Lower leg skin (tissue), 3 donors: ENCODE data around the gene SYCP2.

Source experiments
- POLR2A ChIP-seq, 2 donors: fragments of 450-650 bp; IDR thresholded peaks; one replicate each; pipeline ENCODE4 v1.6.1; 2016 to 2017; ENCODE audit warnings: antibody characterized with exemption in 2 of 2, mild to moderate bottlenecking in 1 of 2, moderate library complexity in 1 of 2
- TF ChIP-seq, protein P1 (sequence below), 3 donors: fragments of 450-650 bp; IDR thresholded peaks; one replicate each; pipeline ENCODE4 v1.5.1; 2016; ENCODE audit warnings: antibody characterized with exemption in 3 of 3, mild to moderate bottlenecking in 3 of 3, moderate library complexity in 2 of 3

DNA sequence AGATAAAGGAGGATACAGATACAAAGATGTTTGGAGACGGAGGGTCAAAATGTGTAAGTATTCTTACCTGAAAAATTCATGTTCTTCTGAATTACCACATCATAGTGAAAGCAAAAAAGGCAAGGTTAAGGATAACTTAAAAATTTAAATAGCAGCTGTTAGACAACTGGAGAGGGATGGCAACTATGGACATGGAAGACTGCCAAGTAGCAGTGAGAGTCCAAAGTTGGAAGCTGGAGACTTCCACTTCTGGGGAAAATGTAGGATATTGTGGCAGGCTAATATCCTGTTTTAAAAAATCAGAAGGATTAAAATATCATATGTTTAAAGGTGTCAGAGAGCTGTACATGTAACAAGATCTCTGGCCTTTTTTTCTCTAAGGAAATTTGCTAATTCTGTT lies 29.8 kb downstream of the SYCP2 start:
- no peak for TF ChIP-seq POLR2A (IDR thresholded peaks at IDR 0.05)
- TF ChIP-seq, protein P1, sequence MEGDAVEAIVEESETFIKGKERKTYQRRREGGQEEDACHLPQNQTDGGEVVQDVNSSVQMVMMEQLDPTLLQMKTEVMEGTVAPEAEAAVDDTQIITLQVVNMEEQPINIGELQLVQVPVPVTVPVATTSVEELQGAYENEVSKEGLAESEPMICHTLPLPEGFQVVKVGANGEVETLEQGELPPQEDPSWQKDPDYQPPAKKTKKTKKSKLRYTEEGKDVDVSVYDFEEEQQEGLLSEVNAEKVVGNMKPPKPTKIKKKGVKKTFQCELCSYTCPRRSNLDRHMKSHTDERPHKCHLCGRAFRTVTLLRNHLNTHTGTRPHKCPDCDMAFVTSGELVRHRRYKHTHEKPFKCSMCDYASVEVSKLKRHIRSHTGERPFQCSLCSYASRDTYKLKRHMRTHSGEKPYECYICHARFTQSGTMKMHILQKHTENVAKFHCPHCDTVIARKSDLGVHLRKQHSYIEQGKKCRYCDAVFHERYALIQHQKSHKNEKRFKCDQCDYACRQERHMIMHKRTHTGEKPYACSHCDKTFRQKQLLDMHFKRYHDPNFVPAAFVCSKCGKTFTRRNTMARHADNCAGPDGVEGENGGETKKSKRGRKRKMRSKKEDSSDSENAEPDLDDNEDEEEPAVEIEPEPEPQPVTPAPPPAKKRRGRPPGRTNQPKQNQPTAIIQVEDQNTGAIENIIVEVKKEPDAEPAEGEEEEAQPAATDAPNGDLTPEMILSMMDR (IDR thresholded peaks at IDR 0.05) = no peak
